NCI-H2227 treated with DMSO at 0.1 percent for 48 hours (cell line): ENCODE data around the gene MOV10L1.

Source experiments
- DNase-seq: peaks from one replicate; lab custom pipeline; 2025; lab: John Stamatoyannopoulos, UW

MOV10L1 gene

GRCh38 chr22:50175921-50176849 is 86.4 kb downstream of the MOV10L1 start:
- DNase-seq = no peak

GRCh38 chr22:50176850-50177536 is 87.2 kb downstream of the MOV10L1 start:
- DNase-seq = no peak

GRCh38 chr22:50177537-50178470 is 88.0 kb downstream of the MOV10L1 start:
- DNase-seq = no peak

GRCh38 chr22:50178471-50178864 is 88.7 kb downstream of the MOV10L1 start:
- no peak for DNase-seq

GRCh38 chr22:50178871-50179869 is 89.4 kb downstream of the MOV10L1 start:
- no peak for DNase-seq

GRCh38 chr22:50179937-50180726 is 90.3 kb downstream of the MOV10L1 start:
- DNase-seq = no peak

- DNase-seq = no peak
Observed at GRCh38 chr22:50180727-50181521, 91.1 kb downstream of the MOV10L1 start.

GRCh38 chr22:50182176-50183081 is 92.6 kb downstream of the MOV10L1 start:
- DNase-seq = no peak

GRCh38 chr22:50183141-50183971 is 93.5 kb downstream of the MOV10L1 start:
- DNase-seq = no peak

GRCh38 chr22:50184004-50184901 is 94.4 kb downstream of the MOV10L1 start:
- no peak for DNase-seq

- DNase-seq = no peak
Observed at GRCh38 chr22:50184902-50185374, 95.1 kb downstream of the MOV10L1 start.

GRCh38 chr22:50185375-50186087 is 95.7 kb downstream of the MOV10L1 start, which contains the start of gene TRABD:
Gene TRABD, plus strand, starts transcription at chr22:50185913. Its CDS starts 7,148 bp downstream, at chr22:50193061.
- DNase-seq = peak; percentile 56

- no peak for DNase-seq
Observed at GRCh38 chr22:50186181-50186714, 96.4 kb downstream of the MOV10L1 start.

GRCh38 chr22:50186761-50187523 is 97.1 kb downstream of the MOV10L1 start:
- DNase-seq = no peak
